ENCODE data around the gene GLYATL1. TPM values are rescaled to one million over a fixed set of nuclear protein-coding genes. Genes with fewer than 3 reads are reported as not detected.

GLYATL1 gene
- polyA plus RNA-seq, 1 experiment: 0.49 TPM

- Histone ChIP-seq H3K4me3 (ENCODE audit: low read depth, low read length) (no peak overlapping the region), H3K27me3 (ENCODE audit: control insufficient read depth, insufficient read depth, low read length) (peaks cover 4% of the 10 kb centered on the region; the same call in 1 of the 2 replicates), H3K36me3 (ENCODE audit: control insufficient read depth, insufficient read depth, low read length) (no peaks in the 10 kb centered on the region)
- peak; percentile 43 for DNase-seq (ENCODE audit: low read depth)
- TF ChIP-seq CTCF (IDR thresholded peaks at IDR 0.05; ENCODE audit: insufficient read depth, low read depth, low read length): no peak
- CTCF ChIA-PET: no interaction called here
- POLR2A ChIA-PET: no interaction called here
Observed at GRCh38 chr11:58965246-58965985, 26.1 kb downstream of the GLYATL1 start.

DNA sequence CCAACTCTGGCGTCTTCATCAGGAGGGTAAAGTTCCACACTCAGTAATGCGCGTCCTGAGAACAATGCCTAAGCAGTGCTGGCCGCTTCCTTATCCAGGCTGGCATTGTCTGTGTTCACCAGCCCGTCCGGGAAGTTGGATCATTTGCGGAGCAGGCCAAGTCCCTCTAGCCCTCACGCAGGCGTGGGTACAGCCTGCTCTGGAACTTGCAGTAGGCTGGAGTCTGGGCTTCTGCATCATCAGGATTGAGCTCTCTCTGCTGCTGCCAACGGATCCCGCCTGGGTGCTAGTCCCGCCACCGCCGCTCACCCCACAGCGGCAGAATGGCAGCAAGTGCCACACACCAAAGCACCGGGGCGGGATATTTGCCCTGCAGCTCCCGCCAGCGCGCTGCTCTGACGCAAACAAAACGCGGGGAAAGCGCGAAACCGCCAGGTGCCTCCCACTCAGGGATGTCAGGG lies 29.0 kb downstream of the GLYATL1 start:
- Histone ChIP-seq H3K27me3 (ENCODE audit: control insufficient read depth, insufficient read depth, low read length) (peaks cover 2% of the 10 kb centered on the region; the same call in 1 of the 2 replicates), H3K4me3 (ENCODE audit: low read depth, low read length) (no peak overlapping the region), H3K36me3 (ENCODE audit: control insufficient read depth, insufficient read depth, low read length) (no peaks in the 10 kb centered on the region)
- ChIA-PET POLR2A (no interaction called here), CTCF (no interaction called here)
- DNase-seq (ENCODE audit: low read depth): no peak
- no peak for TF ChIP-seq CTCF (IDR thresholded peaks at IDR 0.05; ENCODE audit: insufficient read depth, low read depth, low read length)

GRCh38 chr11:58977470-58977869 lies 38.2 kb downstream of the GLYATL1 start:
- H3K4me3 ChIP-seq (ENCODE audit: low read depth, low read length): no peak overlapping the region
- ChIA-PET CTCF (no interaction called here), POLR2A (no interaction called here)

DNA sequence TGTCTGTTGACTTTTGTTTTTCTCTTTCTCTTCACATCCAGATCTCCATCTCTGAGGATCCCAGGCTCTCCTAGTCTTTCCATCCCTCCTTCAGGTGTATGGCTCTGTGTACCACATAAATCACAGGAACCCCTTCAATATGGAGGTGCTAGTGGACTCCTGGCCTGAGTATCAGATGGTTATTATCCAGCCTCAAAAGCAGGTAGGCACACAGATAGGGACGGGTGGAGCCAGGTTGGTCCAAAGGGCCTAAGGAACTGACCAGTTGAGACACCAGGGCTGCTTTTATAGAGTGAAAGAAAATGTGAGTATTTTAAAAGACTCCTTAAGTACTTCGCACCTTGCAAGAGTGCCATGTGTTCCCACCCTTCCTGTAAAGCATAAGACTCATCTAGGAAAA lies 39.9 kb downstream of the GLYATL1 start:
- H3K36me3 ChIP-seq (ENCODE audit: control insufficient read depth, insufficient read depth, low read length): no peaks in the 10 kb centered on the region
- ChIA-PET POLR2A (no interaction called here), CTCF (no interaction called here)
- TF ChIP-seq CTCF (IDR thresholded peaks at IDR 0.05; ENCODE audit: insufficient read depth, low read depth, low read length): no peak
- no peaks in the 10 kb centered on the region for H3K27me3 ChIP-seq (ENCODE audit: control insufficient read depth, insufficient read depth, low read length)
- no peak overlapping the region for H3K4me3 ChIP-seq (ENCODE audit: low read depth, low read length)
- no peak for DNase-seq (ENCODE audit: low read depth)

More at GRCh38 chr11:58977470-58977869, 38.2 kb downstream of the GLYATL1 start:
- Histone ChIP-seq H3K36me3 (ENCODE audit: control insufficient read depth, insufficient read depth, low read length) (no peaks in the 10 kb centered on the region), H3K27me3 (ENCODE audit: control insufficient read depth, insufficient read depth, low read length) (no peaks in the 10 kb centered on the region)
- no peak for TF ChIP-seq CTCF (IDR thresholded peaks at IDR 0.05; ENCODE audit: insufficient read depth, low read depth, low read length)
- DNase-seq (ENCODE audit: low read depth): no peak

DNA sequence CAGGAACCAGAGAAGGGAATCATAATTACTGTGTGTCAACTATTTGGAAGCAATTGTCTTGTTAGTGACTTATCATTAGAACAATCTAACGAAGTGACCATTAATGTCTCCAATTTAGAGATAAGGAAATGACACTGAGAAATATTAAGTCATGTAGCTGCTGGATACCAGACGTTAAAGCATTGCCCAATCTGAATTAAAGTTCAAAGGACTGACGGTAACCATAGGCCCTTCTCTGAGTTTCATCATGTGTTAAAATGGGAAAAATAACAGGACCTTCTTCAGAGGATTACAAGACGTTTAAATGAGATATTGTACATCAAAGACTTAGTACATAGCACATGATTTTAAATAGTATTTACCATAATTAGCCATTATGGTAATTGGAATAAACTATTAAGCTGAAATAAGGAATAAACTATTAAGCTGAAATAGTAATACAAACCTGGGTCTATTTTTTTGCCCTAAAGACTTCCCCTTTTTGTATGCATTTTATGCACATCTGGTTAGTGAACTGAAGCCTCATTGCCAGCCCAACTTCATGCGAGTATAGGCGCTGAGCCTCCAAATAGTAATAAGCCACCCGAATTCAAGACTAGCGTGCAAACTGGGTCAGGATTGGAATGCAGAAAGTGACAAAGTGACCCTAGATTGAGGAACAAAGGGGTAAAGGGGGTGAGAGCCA lies 41.0 kb downstream of the GLYATL1 start:
- ChIA-PET CTCF (no interaction called here), POLR2A (no interaction called here)
- TF ChIP-seq CTCF (IDR thresholded peaks at IDR 0.05; ENCODE audit: insufficient read depth, low read depth, low read length): no peak
- Histone ChIP-seq H3K36me3 (ENCODE audit: control insufficient read depth, insufficient read depth, low read length) (no peaks in the 10 kb centered on the region), H3K4me3 (ENCODE audit: low read depth, low read length) (no peak overlapping the region), H3K27me3 (ENCODE audit: control insufficient read depth, insufficient read depth, low read length) (no peaks in the 10 kb centered on the region)
- DNase-seq (ENCODE audit: low read depth): no peak

Measured in BJ (cell line).